HG03025 (cell line): ENCODE results near the gene FNDC11.

ENCODE experiments used
- ATAC-seq: cut with Tn5 transposase; IDR thresholded peaks from one replicate; pipeline ENCODE4 v1.9.1; 2021; ENCODE audit warnings: mild to moderate bottlenecking, moderate library complexity; ENCODE audit not compliant: unreplicated experiment, low FRiP score

Gene FNDC11

GRCh38 chr20:63539092-63539430 lies 14.9 kb upstream of the FNDC11 start:
- ATAC-seq = no peak

GRCh38 chr20:63539441-63540370 lies 14.3 kb upstream of the FNDC11 start:
- no peak for ATAC-seq

- ATAC-seq = no peak
Measured at GRCh38 chr20:63540417-63541186, 13.4 kb upstream of the FNDC11 start.

GRCh38 chr20:63541371-63541770 lies 12.6 kb upstream of the FNDC11 start:
- no peak for ATAC-seq

- ATAC-seq = no peak
Measured at GRCh38 chr20:63542031-63542559, 11.9 kb upstream of the FNDC11 start.

- no peak for ATAC-seq
Measured at GRCh38 chr20:63542696-63543095, 11.3 kb upstream of the FNDC11 start.

GRCh38 chr20:63543131-63543530 lies 10.8 kb upstream of the FNDC11 start:
- no peak for ATAC-seq

- ATAC-seq = no peak
Measured at GRCh38 chr20:63543733-63544132, 10.2 kb upstream of the FNDC11 start.

- no peak for ATAC-seq
Measured at GRCh38 chr20:63544241-63544957, 9.6 kb upstream of the FNDC11 start.

GRCh38 chr20:63544958-63545516 lies 8.9 kb upstream of the FNDC11 start:
- ATAC-seq = no peak

- no peak for ATAC-seq
Measured at GRCh38 chr20:63545814-63546213, 8.1 kb upstream of the FNDC11 start.

GRCh38 chr20:63546256-63546955 lies 7.6 kb upstream of the FNDC11 start:
- ATAC-seq = no peak

- ATAC-seq = no peak
Measured at GRCh38 chr20:63546956-63547724, 6.8 kb upstream of the FNDC11 start.

- ATAC-seq = no peak
Measured at GRCh38 chr20:63547725-63548480, 6.1 kb upstream of the FNDC11 start, which contains the start of gene SRMS. SRMS (minus strand) TSS chr20:63547749; CDS start chr20:63547463, 286 bp downstream.

- no peak for ATAC-seq
Measured at GRCh38 chr20:63548542-63548941, 5.4 kb upstream of the FNDC11 start.

- no peak for ATAC-seq
Measured at GRCh38 chr20:63549019-63549418, 4.9 kb upstream of the FNDC11 start.

- no peak for ATAC-seq
Measured at GRCh38 chr20:63549679-63550282, 4.2 kb upstream of the FNDC11 start.

GRCh38 chr20:63551068-63551467 lies 2.9 kb upstream of the FNDC11 start:
- no peak for ATAC-seq
